Measurements from ENCODE around the gene CEP19.

The CEP19 gene

GRCh38 chr3:196677931-196678330 is 34.1 kb downstream of the CEP19 start:
- TF ChIP-seq CTCF (conservative IDR thresholded peaks at IDR 0.05; ENCODE audit: control insufficient read depth, insufficient read depth, low read depth, low read length), result no peak
- H3K4me3 ChIP-seq (ENCODE audit: control insufficient read depth, low read depth, low read length), result no peak overlapping the region
- no peak for DNase-seq (ENCODE audit: low read depth)

GRCh38 chr3:196677353-196677752 is 34.7 kb downstream of the CEP19 start:
- H3K4me3 ChIP-seq (ENCODE audit: control insufficient read depth, low read depth, low read length), result no peak overlapping the region
- TF ChIP-seq CTCF (conservative IDR thresholded peaks at IDR 0.05; ENCODE audit: control insufficient read depth, insufficient read depth, low read depth, low read length), result no peak
- no peak for DNase-seq (ENCODE audit: low read depth)

GRCh38 chr3:196673632-196674031 is 38.4 kb downstream of the CEP19 start:
- no peak overlapping the region for H3K4me3 ChIP-seq (ENCODE audit: control insufficient read depth, low read depth, low read length)
- DNase-seq (ENCODE audit: low read depth), result no peak
- no peak for TF ChIP-seq CTCF (conservative IDR thresholded peaks at IDR 0.05; ENCODE audit: control insufficient read depth, insufficient read depth, low read depth, low read length)

GRCh38 chr3:196670339-196670738 is 41.7 kb downstream of the CEP19 start:
- no peak for TF ChIP-seq CTCF (conservative IDR thresholded peaks at IDR 0.05; ENCODE audit: control insufficient read depth, insufficient read depth, low read depth, low read length)
- H3K4me3 ChIP-seq (ENCODE audit: control insufficient read depth, low read depth, low read length), result no peak overlapping the region
- DNase-seq (ENCODE audit: low read depth), result no peak

GRCh38 chr3:196667056-196667825 is 44.8 kb downstream of the CEP19 start:
- H3K4me3 ChIP-seq (ENCODE audit: control insufficient read depth, low read depth, low read length), result no peak overlapping the region
- no peak for TF ChIP-seq CTCF (conservative IDR thresholded peaks at IDR 0.05; ENCODE audit: control insufficient read depth, insufficient read depth, low read depth, low read length)
- DNase-seq (ENCODE audit: low read depth), result no peak

- DNase-seq (ENCODE audit: low read depth), result peak; percentile 70
- no peak for TF ChIP-seq CTCF (conservative IDR thresholded peaks at IDR 0.05; ENCODE audit: control insufficient read depth, insufficient read depth, low read depth, low read length)
- no peak overlapping the region for H3K4me3 ChIP-seq (ENCODE audit: control insufficient read depth, low read depth, low read length)
Observed at GRCh38 chr3:196666001-196666867, 45.8 kb downstream of the CEP19 start.
